Measurements from ENCODE around the gene SCNN1A. TPM values are rescaled to one million over a fixed set of nuclear protein-coding genes. Genes with fewer than 3 reads are reported as not detected.

Gene SCNN1A
- total and polyA plus RNA-seq, 2 donors (not counting 3 experiments of a cell fraction or from before 2014, with no cell fraction given) = 0.12 to 0.18 TPM

GRCh38 chr12:6367969-6368892, 7.1 kb downstream of the SCNN1A start:
- H3K27me3 ChIP-seq (ENCODE audit: control insufficient read depth in 2 of 2, insufficient read depth in 2 of 2, low read length in 2 of 2) = no peaks in the 10 kb centered on the region
- no peak overlapping the region for H3K4me2 ChIP-seq (ENCODE audit: insufficient read depth, low read length)
- FAIRE-seq (peak; percentile 42), DNase-seq (ENCODE audit: low read depth, low spot score) (no peak)
- CTCF ChIA-PET = interaction anchor here (0.7 to 4.5 kb wide), 10 partner anchors 11 to 147 kb away, joined by 3 to 46 read pairs (median 8); partner anchors contain the start of gene TNFRSF1A
- H4K20me1 ChIP-seq (replicated peaks; ENCODE audit: control insufficient read depth, extremely low read depth, insufficient read depth, low read length) = no peaks in the 10 kb centered on the region
- POLR2A ChIA-PET = interaction anchor here (1.0 kb wide), 1 partner anchor 32 kb away, joined by 13 read pairs; no protein-coding TSS in a partner anchor
- H3K36me3 ChIP-seq (ENCODE audit: control insufficient read depth in 2 of 2, extremely low read depth in 1 of 2, insufficient read depth in 2 of 2, low read length in 2 of 2) = no peaks in the 10 kb centered on the region
- no peak overlapping the region for H3K9ac ChIP-seq (replicated peaks; ENCODE audit: extremely low read depth, insufficient read depth, low read length)
- H3K27ac ChIP-seq (ENCODE audit: insufficient read depth, low read depth, low read length) = no peak overlapping the region
- no peaks in the 10 kb centered on the region for H3K79me2 ChIP-seq (ENCODE audit: control insufficient read depth, insufficient read depth, low read length)
- no peak overlapping the region for H2AFZ ChIP-seq (ENCODE audit: low read depth, low read length)
- H3K9me3 ChIP-seq (replicated peaks; ENCODE audit: control insufficient read depth, insufficient read depth, low read length) = no peaks in the 10 kb centered on the region
- no peaks in the 10 kb centered on the region for H3K9me1 ChIP-seq (replicated peaks; ENCODE audit: control insufficient read depth, extremely low read depth, insufficient read depth, low read length)
- H3K4me3 ChIP-seq (replicated peaks in 1 of 3; ENCODE audit: insufficient read depth in 1 of 3, low read depth in 1 of 3, low read length in 3 of 3) = no peak overlapping the region
- dilution Hi-C loops (cut with MboI; ENCODE audit: extremely low pct_ligation_motif_present, low sequenced_read_pairs) = no loop called here
- peaks cover 39% of the 10 kb centered on the region for H3K4me1 ChIP-seq (ENCODE audit: control insufficient read depth, extremely low read depth, insufficient read depth, low read length)
- TF ChIP-seq GATA2 (IDR thresholded peaks at IDR 0.05; ENCODE audit: insufficient read depth, insufficient read length, low read depth, low read length) (no peak), CTCF (IDR thresholded peaks at IDR 0.05; ENCODE audit: extremely low read depth in 1 of 2, insufficient read depth in 1 of 2, low read depth in 1 of 2, low read length in 2 of 2) (no peak), JUN (IDR thresholded peaks at IDR 0.05; ENCODE audit: borderline replicate concordance, insufficient read depth, insufficient read length, low read depth) (no peak), EZH2 (IDR thresholded peaks at IDR 0.05; ENCODE audit: borderline replicate concordance, low read depth, low read length, severe bottlenecking) (no peak), MAX (IDR thresholded peaks at IDR 0.05; ENCODE audit: insufficient read depth, insufficient read length) (no peak), POLR2A (IDR thresholded peaks at IDR 0.05; ENCODE audit: low read depth, low read length) (no peak), MYC (IDR thresholded peaks at IDR 0.05; ENCODE audit: low read depth, low read length) (no peak), POLR2AphosphoS5 (IDR thresholded peaks at IDR 0.05; ENCODE audit: insufficient read depth, low read depth, low read length) (no peak), FOS (IDR thresholded peaks at IDR 0.05; ENCODE audit: borderline replicate concordance, insufficient read depth, low read length) (no peak)
- BruUV-seq (replicated peaks) = no TSS peak
- intact Hi-C loops (cut with micrococcal nuclease) = loop anchor here (1.0 kb wide), 1 partner anchor 32 kb away; no protein-coding TSS in a partner anchor
